ENCODE data around the gene KLHL36.

KLHL36 gene

DNA sequence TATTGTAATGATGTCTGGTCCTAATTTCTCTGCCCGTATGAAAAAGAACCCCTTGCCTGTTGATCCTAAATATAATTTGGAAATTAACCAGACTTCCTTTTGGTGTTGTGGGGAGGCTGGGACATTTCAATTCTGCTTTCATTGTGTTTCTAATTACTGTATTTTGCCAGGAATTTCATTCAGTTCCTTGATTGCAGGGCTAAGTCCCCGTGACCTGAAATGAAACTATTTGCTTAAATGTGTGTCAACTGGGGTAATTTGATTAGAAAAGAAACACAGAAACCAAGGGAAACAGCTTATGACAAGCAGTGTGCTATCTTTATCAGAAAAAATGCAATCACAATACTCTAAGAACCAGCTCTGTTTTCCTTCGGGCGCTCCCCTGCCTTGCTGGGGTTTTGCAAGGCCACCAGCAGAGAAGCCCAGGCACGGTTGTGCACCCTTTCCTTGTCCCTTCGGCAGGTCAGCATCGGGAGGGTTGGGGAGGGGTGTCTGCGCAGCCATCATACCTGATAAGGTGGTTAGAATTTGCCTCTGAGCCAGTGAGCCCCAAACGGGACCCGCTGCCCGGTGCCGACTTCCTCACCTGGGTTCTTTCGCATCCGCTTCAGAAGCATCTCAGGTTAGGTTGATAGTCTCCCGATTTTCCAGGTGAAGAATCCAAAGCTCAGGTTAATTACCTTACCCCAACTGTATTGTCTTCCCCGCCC, 19.4 kb downstream of the KLHL36 start:
- H3K27me3 ChIP-seq = no peaks in the 10 kb centered on the region; the same call in 1 of the 2 replicates
- DNase-seq = peak; percentile 47
- no peaks in the 10 kb centered on the region for H3K9me3 ChIP-seq
- TF ChIP-seq, protein P1, sequence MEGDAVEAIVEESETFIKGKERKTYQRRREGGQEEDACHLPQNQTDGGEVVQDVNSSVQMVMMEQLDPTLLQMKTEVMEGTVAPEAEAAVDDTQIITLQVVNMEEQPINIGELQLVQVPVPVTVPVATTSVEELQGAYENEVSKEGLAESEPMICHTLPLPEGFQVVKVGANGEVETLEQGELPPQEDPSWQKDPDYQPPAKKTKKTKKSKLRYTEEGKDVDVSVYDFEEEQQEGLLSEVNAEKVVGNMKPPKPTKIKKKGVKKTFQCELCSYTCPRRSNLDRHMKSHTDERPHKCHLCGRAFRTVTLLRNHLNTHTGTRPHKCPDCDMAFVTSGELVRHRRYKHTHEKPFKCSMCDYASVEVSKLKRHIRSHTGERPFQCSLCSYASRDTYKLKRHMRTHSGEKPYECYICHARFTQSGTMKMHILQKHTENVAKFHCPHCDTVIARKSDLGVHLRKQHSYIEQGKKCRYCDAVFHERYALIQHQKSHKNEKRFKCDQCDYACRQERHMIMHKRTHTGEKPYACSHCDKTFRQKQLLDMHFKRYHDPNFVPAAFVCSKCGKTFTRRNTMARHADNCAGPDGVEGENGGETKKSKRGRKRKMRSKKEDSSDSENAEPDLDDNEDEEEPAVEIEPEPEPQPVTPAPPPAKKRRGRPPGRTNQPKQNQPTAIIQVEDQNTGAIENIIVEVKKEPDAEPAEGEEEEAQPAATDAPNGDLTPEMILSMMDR (IDR thresholded peaks at IDR 0.05; ENCODE audit: low read depth, low read length) = no peak
- H3K4me3 ChIP-seq (ENCODE audit: low read depth, low read length) = peak overlapping the region; percentile 30
- H3K4me1 ChIP-seq = peaks cover 12% of the 10 kb centered on the region
- no peaks in the 10 kb centered on the region for H3K36me3 ChIP-seq

DNA sequence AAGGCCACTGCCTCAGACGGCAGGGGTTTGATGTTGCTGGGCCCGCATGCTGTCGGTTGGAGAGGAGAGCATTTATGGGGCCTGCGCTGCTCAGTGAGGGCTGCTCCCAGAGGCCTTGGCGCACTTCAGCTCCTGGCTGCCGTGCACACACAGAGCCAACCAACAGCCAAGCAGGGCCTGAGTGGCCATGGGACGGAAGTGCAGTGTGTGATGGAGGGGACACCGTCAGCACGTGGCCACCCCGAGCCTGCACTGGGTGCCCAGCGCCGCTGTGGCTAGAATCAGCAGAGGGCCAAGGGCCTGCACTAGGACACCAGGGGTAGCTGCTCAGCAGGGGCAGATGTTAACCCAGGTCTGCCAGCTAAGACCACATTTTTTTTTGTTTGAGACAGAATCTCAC, 21.8 kb downstream of the KLHL36 start:
- no peak for DNase-seq
- Histone ChIP-seq H3K4me1 (peaks cover 12% of the 10 kb centered on the region), H3K4me3 (ENCODE audit: low read depth, low read length) (no peak overlapping the region), H3K36me3 (no peaks in the 10 kb centered on the region), H3K9me3 (no peaks in the 10 kb centered on the region), H3K27me3 (no peaks in the 10 kb centered on the region; the same call in 1 of the 2 replicates)
- TF ChIP-seq, protein P1 (IDR thresholded peaks at IDR 0.05; ENCODE audit: low read depth, low read length) = no peak

DNA sequence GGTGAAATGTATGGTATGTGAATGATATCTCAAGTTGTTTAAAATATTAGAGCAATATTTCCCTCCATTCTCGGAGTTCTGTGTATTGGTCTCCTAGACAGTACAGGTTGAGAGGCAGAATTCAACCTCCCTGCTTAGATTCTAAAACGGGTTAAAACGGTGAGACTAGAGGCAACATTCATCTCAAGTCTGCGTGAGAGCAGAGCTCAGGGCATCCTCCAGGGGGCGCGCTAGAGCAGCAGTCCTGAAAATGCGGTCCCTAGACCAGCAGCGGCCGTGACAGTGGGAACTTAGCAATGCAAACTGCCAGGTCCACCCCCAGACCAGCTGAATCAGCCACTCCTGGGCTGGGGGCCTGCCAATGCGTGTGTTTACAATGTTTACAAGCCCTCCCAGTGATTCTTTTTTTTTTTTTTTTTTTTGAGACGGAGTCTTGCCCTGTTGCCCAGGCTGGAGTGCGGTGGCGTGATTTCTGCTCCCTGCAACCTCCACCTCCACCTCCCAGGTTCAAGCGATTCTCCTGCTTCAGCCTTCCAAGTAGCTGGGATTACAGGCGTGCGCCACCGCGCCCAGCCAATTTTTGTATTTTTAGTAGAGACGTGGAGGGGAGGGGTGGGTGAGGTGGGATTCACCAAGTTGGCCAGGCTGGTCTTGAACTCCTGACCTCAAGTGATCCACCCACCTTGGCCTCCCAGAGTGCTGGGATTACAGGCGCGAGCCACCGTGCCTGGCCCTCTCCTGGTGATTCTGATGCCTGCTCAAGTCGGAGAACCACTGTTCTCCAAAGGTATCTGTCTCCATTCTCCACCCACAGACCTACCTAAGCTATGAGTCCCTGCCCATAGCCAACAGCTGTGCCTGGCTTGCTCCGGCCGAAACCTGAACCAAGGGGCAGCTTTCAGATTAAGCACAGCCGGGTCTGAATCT, 24.2 kb downstream of the KLHL36 start:
- TF ChIP-seq, protein P1 (IDR thresholded peaks at IDR 0.05; ENCODE audit: low read depth, low read length) = peak; percentile 88
- Histone ChIP-seq H3K27me3 (no peaks in the 10 kb centered on the region; the same call in 1 of the 2 replicates), H3K4me1 (peaks cover 8% of the 10 kb centered on the region), H3K9me3 (no peaks in the 10 kb centered on the region), H3K36me3 (no peaks in the 10 kb centered on the region), H3K4me3 (ENCODE audit: low read depth, low read length) (no peak overlapping the region)
- peak; percentile 82 for DNase-seq

DNA sequence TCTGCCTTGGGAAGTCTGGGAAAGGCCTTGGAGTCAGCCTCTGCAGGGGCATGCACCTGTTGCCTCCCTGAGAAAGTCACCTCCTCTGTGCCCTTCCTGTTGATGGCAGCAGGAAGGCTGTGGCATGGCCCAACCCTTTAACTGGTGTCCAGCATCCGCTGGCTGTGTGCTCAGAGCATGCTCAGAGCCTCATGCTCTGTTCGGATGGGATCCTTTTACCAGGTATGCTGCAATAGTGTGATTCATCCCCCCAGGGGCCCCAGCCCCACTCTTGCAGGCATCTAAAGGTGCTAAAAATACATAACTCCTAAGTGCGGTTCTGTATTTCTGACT, 24.9 kb downstream of the KLHL36 start:
- no peak for DNase-seq
- Histone ChIP-seq H3K4me1 (peaks cover 6% of the 10 kb centered on the region), H3K27me3 (no peaks in the 10 kb centered on the region; the same call in 1 of the 2 replicates), H3K9me3 (no peaks in the 10 kb centered on the region), H3K36me3 (no peaks in the 10 kb centered on the region), H3K4me3 (ENCODE audit: low read depth, low read length) (no peak overlapping the region)
- TF ChIP-seq, protein P1 (IDR thresholded peaks at IDR 0.05; ENCODE audit: low read depth, low read length) = no peak

DNA sequence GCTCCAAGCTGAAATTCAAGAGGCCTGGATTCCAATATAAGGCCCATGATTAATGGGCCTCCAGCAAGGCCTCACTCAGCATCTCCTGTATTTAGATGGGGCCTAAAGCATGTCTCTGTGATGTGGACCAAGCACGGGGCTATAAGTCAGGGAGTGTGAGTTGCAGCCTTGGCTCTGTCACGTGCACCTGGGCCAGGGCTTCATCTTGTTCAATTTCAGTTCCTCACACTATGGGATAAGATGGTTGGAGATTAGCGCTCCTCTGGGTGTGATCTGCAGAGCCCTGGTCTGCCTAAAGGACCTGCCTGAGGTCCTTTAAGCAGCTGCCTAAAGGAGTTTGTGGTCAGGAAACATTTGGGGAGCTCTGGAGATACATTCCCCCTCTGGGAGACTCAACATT, 25.2 kb downstream of the KLHL36 start:
- Histone ChIP-seq H3K4me1 (peaks cover 5% of the 10 kb centered on the region), H3K9me3 (no peaks in the 10 kb centered on the region), H3K36me3 (no peaks in the 10 kb centered on the region), H3K27me3 (no peaks in the 10 kb centered on the region; the same call in 1 of the 2 replicates), H3K4me3 (ENCODE audit: low read depth, low read length) (no peak overlapping the region)
- TF ChIP-seq, protein P1 (IDR thresholded peaks at IDR 0.05; ENCODE audit: low read depth, low read length) = no peak
- no peak for DNase-seq
